ENCODE results near the gene ME1. TPM values are rescaled to one million over a fixed set of nuclear protein-coding genes. Genes with fewer than 3 reads are reported as not detected.

Gene ME1
- total RNA-seq, 2 experiments from 2014 or later: 0.25 to 0.49 TPM

- Mint-ChIP-seq H3K27ac (no peak overlapping the region), H3K4me1 (ENCODE audit: low read depth) (peaks cover 8% of the 10 kb centered on the region), H3K4me3 (no peak overlapping the region), H3K36me3 (ENCODE audit: low read depth) (no peaks in the 10 kb centered on the region), H3K9me3 (no peaks in the 10 kb centered on the region), H3K27me3 (peaks cover 5% of the 10 kb centered on the region)
- ChIA-PET POLR2A (no interaction called here), CTCF (no interaction called here)
- DNase-seq (no peak), ATAC-seq (no peak)
- intact Hi-C loops (cut with micrococcal nuclease): no loop called here
- TF ChIP-seq, protein P1, sequence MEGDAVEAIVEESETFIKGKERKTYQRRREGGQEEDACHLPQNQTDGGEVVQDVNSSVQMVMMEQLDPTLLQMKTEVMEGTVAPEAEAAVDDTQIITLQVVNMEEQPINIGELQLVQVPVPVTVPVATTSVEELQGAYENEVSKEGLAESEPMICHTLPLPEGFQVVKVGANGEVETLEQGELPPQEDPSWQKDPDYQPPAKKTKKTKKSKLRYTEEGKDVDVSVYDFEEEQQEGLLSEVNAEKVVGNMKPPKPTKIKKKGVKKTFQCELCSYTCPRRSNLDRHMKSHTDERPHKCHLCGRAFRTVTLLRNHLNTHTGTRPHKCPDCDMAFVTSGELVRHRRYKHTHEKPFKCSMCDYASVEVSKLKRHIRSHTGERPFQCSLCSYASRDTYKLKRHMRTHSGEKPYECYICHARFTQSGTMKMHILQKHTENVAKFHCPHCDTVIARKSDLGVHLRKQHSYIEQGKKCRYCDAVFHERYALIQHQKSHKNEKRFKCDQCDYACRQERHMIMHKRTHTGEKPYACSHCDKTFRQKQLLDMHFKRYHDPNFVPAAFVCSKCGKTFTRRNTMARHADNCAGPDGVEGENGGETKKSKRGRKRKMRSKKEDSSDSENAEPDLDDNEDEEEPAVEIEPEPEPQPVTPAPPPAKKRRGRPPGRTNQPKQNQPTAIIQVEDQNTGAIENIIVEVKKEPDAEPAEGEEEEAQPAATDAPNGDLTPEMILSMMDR (IDR thresholded peaks at IDR 0.05): no peak
Measured at GRCh38 chr6:83309344-83309743, 121.5 kb downstream of the ME1 start.

- Mint-ChIP-seq H3K27me3 (peaks cover 5% of the 10 kb centered on the region), H3K27ac (no peak overlapping the region), H3K4me3 (no peak overlapping the region), H3K9me3 (no peaks in the 10 kb centered on the region), H3K4me1 (ENCODE audit: low read depth) (peaks cover 6% of the 10 kb centered on the region), H3K36me3 (ENCODE audit: low read depth) (no peaks in the 10 kb centered on the region)
- ATAC-seq (no peak), DNase-seq (no peak)
- intact Hi-C loops (cut with micrococcal nuclease): no loop called here
- TF ChIP-seq, protein P1 (IDR thresholded peaks at IDR 0.05): no peak
- POLR2A ChIA-PET: no interaction called here
- CTCF ChIA-PET: no interaction called here
Measured at GRCh38 chr6:83308833-83309232, 122.0 kb downstream of the ME1 start.

DNA sequence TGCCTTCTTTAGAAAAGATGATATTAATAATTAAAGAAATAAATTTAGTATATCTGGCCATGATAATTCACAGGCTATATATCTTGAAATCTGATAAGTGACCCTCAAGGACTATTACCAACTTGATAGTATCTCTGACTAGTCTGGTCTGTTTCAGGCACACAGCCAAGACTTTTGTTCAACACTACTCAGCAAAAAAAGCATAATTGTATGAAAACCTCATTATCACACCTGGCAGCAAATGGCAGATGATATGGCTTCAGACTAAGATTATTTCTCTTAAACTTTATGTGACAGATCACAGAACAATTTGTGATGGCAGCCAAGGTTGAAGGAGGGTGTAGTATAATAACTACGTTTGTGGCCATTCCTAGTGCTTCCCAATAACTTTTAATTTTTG lies 123.0 kb downstream of the ME1 start:
- H3K27ac Mint-ChIP-seq: no peak overlapping the region
- intact Hi-C loops (cut with micrococcal nuclease): no loop called here
- CTCF ChIA-PET: no interaction called here

GRCh38 chr6:83303426-83303825 lies 127.4 kb downstream of the ME1 start:
- DNase-seq (no peak), ATAC-seq (no peak)
- Mint-ChIP-seq H3K4me1 (ENCODE audit: low read depth) (no peaks in the 10 kb centered on the region), H3K27me3 (peaks cover 12% of the 10 kb centered on the region), H3K36me3 (ENCODE audit: low read depth) (no peaks in the 10 kb centered on the region), H3K9me3 (peaks cover 6% of the 10 kb centered on the region), H3K4me3 (no peak overlapping the region), H3K27ac (no peak overlapping the region)
- CTCF ChIA-PET: no interaction called here
- intact Hi-C loops (cut with micrococcal nuclease): no loop called here
- POLR2A ChIA-PET: no interaction called here
- TF ChIP-seq, protein P1 (IDR thresholded peaks at IDR 0.05): no peak

More for the DNA sequence above, 123.0 kb downstream of the ME1 start:
- peaks cover 4% of the 10 kb centered on the region for H3K4me1 Mint-ChIP-seq (ENCODE audit: low read depth)
- ATAC-seq: no peak
- H3K27me3 Mint-ChIP-seq: peaks cover 5% of the 10 kb centered on the region
- H3K4me3 Mint-ChIP-seq: no peak overlapping the region
- no peaks in the 10 kb centered on the region for H3K36me3 Mint-ChIP-seq (ENCODE audit: low read depth)
- POLR2A ChIA-PET: interaction anchor here (0.6 kb wide), 1 partner anchor 1159 kb away, joined by 5 read pairs; no protein-coding TSS in a partner anchor
- H3K9me3 Mint-ChIP-seq: no peaks in the 10 kb centered on the region
- TF ChIP-seq, protein P1 (IDR thresholded peaks at IDR 0.05): no peak
- no peak for DNase-seq

DNA sequence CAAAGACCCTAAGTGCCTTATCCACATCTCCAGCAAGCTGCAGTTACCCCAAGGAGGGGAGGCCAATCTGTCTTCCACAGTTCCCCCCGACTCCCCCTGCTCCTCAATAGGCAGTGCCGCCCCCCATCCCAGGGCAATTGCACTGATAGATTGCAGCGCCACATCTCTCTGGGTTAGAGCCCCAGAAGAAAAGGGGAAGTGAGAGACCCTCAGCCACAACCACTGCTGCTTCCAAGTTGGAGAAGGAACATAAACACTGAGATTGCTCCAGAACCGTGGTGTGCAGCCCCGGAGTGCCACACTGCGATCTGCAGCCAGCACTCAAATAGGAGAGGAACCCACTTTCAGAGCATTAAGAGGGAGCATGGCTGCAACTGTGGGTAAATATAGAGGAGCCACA lies 136.2 kb downstream of the ME1 start:
- CTCF ChIA-PET: interaction anchor here (1.2 kb wide), 1 partner anchor 73 kb away, joined by 6 read pairs; no protein-coding TSS in a partner anchor
- no peak overlapping the region for H3K4me3 Mint-ChIP-seq
- intact Hi-C loops (cut with micrococcal nuclease): no loop called here

More for the DNA sequence above, 136.2 kb downstream of the ME1 start:
- DNase-seq (no peak), ATAC-seq (no peak)
- Mint-ChIP-seq H3K36me3 (ENCODE audit: low read depth) (no peaks in the 10 kb centered on the region), H3K9me3 (peaks cover 8% of the 10 kb centered on the region), H3K27ac (no peak overlapping the region), H3K4me1 (ENCODE audit: low read depth) (peaks cover 11% of the 10 kb centered on the region), H3K27me3 (peaks cover 28% of the 10 kb centered on the region)
- TF ChIP-seq, protein P1 (IDR thresholded peaks at IDR 0.05): no peak
- POLR2A ChIA-PET: no interaction called here
